K562 (cell line): ENCODE measurements around the gene KLHL18. TPM values are rescaled to one million over a fixed set of nuclear protein-coding genes. Genes with fewer than 3 reads are reported as not detected.

Experiments used
- ARID4B ChIP-seq: sonication (generic); formaldehyde crosslinking; IDR thresholded peaks from 2 replicates; pipeline ENCODE4 v1.8.0; 2022; ENCODE audit warnings: mild to moderate bottlenecking, missing genetic modification reagents
- CSDE1 ChIP-seq, 2 experiments: fragments of 450-650 bp; IDR thresholded peaks; 2 replicates each; pipeline ENCODE4 v1.6.1; 2016; ENCODE audit warnings: mild to moderate bottlenecking in 1 of 2
- ELK3 ChIP-seq: fragments of 450-650 bp; formaldehyde crosslinking; IDR thresholded peaks from 2 replicates; pipeline ENCODE4 v1.4.0; 2020; ENCODE audit warnings: mild to moderate bottlenecking
- ETV6 ChIP-seq, 3 experiments: fragments of 150-350 bp in 1 of 3; sonication (generic) in 1 of 3; formaldehyde crosslinking in 1 of 3; IDR thresholded peaks; 2 replicates each; pipeline versions ENCODE4 v1.6.1 to v1.8.0; 2014 to 2022; ENCODE audit warnings: borderline replicate concordance in 2 of 3, low read depth in 2 of 3, antibody characterized with exemption in 1 of 3, low read length in 1 of 3, mild to moderate bottlenecking in 1 of 3, missing genetic modification reagents in 1 of 3
- HOMEZ ChIP-seq: fragments of 250-450 bp; sonication (Bioruptor Pico); IDR thresholded peaks from 2 replicates; pipeline ENCODE4 v1.4.0; 2020; ENCODE audit warnings: mild to moderate bottlenecking, moderate library complexity
- PATZ1 ChIP-seq: fragments of 250-450 bp; sonication (Bioruptor Pico); IDR thresholded peaks from 2 replicates; pipeline ENCODE4 v1.5.0; 2020; ENCODE audit warnings: mild to moderate bottlenecking, borderline replicate concordance
- POLR2G ChIP-seq: fragments of 200-400 bp; formaldehyde crosslinking; IDR thresholded peaks from 2 replicates; pipeline ENCODE4 v1.6.1; 2017; ENCODE audit warnings: low read depth, mild to moderate bottlenecking, antibody characterized with exemption, low read length, moderate library complexity
- RB1 ChIP-seq: fragments of 450-650 bp; IDR thresholded peaks from 2 replicates; pipeline ENCODE4 v1.6.1; 2017; ENCODE audit warnings: low read depth, mild to moderate bottlenecking
- RBM25 ChIP-seq: fragments of 200-400 bp; formaldehyde crosslinking; IDR thresholded peaks from 2 replicates; pipeline ENCODE4 v1.6.1; 2018; ENCODE audit warnings: low read length, low read depth, moderate library complexity; ENCODE audit not compliant: severe bottlenecking
- RNF2 ChIP-seq: sonication (generic); IDR thresholded peaks from 2 replicates; pipeline ENCODE4 v1.6.1; 2016
- SAP30 ChIP-seq: fragments of 200-600 bp; sonication (generic); IDR thresholded peaks from 2 replicates; pipeline ENCODE4 v1.6.1; 2012; ENCODE audit warnings: borderline replicate concordance, low read depth, mild to moderate bottlenecking, moderate library complexity, low read length, control low read depth, inconsistent platforms; ENCODE audit not compliant: insufficient read depth, poor library complexity, severe bottlenecking
- ZBTB43 ChIP-seq: sonication (generic); formaldehyde crosslinking; IDR thresholded peaks from 2 replicates; pipeline ENCODE4 v1.8.0; 2023; ENCODE audit warnings: mild to moderate bottlenecking, missing genetic modification reagents
- ZNF584 ChIP-seq: fragments of 200-800 bp; sonication (Bioruptor generic); IDR thresholded peaks from 2 replicates; pipeline ENCODE4 v1.6.1; 2016; ENCODE audit warnings: low read depth, mild to moderate bottlenecking, missing genetic modification characterization, missing compliant biosample characterization
- polyA plus RNA-seq, 8 experiments: library from polyadenylated mRNA; depleted of rRNA in 4 of 8; stranded (reverse) in 5 of 8; unstranded in 3 of 8; fragments of >200 nt; fragmentation: Nextera tagmentation in 2 of 8; fragmentation: Illumina TruSeq in 1 of 8; extraction: Ambion mirVana in 2 of 8; extraction: Trizol in 1 of 8; gene quantifications; 2 replicates each; pipeline versions ENCODE4 v1.2.1 to v1.2.3, GENCODE V29; 2011 to 2014; ENCODE audit warnings: inconsistent platforms in 1 of 8, missing spikeins in 1 of 8
- total RNA-seq, 7 experiments: library from RNA; depleted of rRNA in 6 of 7; stranded (reverse); fragments of >200 nt in 6 of 7; fragmentation: Illumina TruSeq in 2 of 7; extraction: Trizol in 2 of 7; gene quantifications; 2 replicates each; pipeline versions ENCODE4 v1.2.1 to v1.2.3, GENCODE V29; 2011 to 2021; ENCODE audit warnings: low replicate concordance in 1 of 7

KLHL18 gene
- total and polyA plus RNA-seq, 9 of the 15 experiments (the other 6 are each of a cell fraction or from before 2014, with no cell fraction given), result 26.7 to 97.5 (median 48.7) TPM

- TF ChIP-seq PATZ1 (CRISPR knock-in tag) (no peak), RBM25 (peak; percentile 84), POLR2G (0 out of 2 replicates have a peak, but pooled peaks have one; percentile 28), RB1 (peak; percentile 31; the same call in 1 of the 2 replicates), ELK3 (no peak), HOMEZ (CRISPR knock-in tag) (no peak), ZNF584 (CRISPR knock-in tag) (no peak), SAP30 (peak; percentile 4), ARID4B (no peak), ETV6 (IDR thresholded peaks at IDR 0.05; ENCODE audit: borderline replicate concordance in 1 of 2, low read depth in 2 of 2, low read length in 1 of 2) (no peak), ETV6 (CRISPR knock-in tag; IDR thresholded peaks at IDR 0.05; ENCODE audit: borderline replicate concordance) (0 out of 2 replicates have a peak, but pooled peaks have one; percentile 45), ZBTB43 (CRISPR knock-in tag) (0 out of 2 replicates have a peak, but pooled peaks have one; percentile 31), RNF2 (no peak), CSDE1 (IDR thresholded peaks at IDR 0.05) (0 out of 4 replicates have a peak, but pooled peaks of 1 of the 2 experiments have one; percentile 18)
Observed at GRCh38 chr3:47283591-47284364, 1.0 kb downstream of the KLHL18 start (continued).
